GM19099 (cell line): ENCODE results near the gene PPP1R18.
A peak's percentile ranks its signal among the peaks of the same experiment; 100 is the strongest.

ENCODE experiments used
- POLR2A ChIP-seq: IDR thresholded peaks from 3 replicates; pipeline ENCODE4 v1.6.1; 2011; ENCODE audit warnings: low read depth; ENCODE audit not compliant: insufficient read length; ENCODE audit errors: extremely low read depth

PPP1R18 gene

DNA sequence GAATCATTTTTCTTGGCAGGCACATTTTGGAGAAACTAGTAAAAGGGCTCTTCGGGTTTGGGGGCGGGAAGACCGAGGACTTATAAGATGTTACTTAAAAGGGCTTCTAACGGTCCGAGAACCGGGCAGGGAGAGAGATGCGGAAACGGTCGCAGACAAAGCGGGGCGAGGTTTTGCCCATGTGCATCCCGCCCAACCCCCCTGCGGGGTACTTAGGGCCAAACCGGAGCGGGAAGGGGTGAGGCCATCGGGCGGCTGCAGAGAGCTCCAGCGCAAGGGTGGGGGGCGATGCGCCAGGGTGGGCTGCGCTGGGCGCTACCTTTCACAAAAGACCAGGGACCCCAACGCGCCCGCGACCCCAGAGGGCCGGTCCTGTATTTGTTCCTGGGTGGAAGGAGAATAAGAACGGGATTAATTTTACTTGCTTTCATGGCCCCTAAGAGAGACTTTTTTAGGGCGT, 34.3 kb upstream of the PPP1R18 start:
- TF ChIP-seq POLR2A, result no peak

- TF ChIP-seq POLR2A, result peak; percentile 91
Measured at GRCh38 chr6:30719791-30720737, 33.6 kb upstream of the PPP1R18 start, which contains the start of gene TUBB. Gene TUBB (plus strand): TSS chr6:30720352. CDS start chr6:30720507, 155 bp downstream.

DNA sequence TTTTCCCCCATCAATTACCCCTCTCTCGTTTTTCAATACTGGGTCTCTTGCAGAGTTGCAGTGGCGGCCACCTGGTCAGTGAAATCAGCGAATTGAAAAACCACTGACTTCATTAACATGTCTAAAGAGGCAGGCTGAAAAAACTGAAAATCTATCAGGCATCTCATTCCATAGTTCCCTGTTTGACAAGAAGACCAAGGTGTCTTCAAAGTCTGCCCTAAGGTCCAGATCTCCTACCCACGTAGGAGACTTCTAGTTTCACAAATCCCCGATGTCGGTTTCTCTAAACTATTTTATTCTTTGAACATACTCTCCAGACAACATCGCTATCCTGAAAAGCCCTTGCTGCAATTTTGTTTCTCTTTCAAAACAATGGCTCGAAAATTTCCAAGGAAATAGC, 32.9 kb upstream of the PPP1R18 start:
- no peak for TF ChIP-seq POLR2A

DNA sequence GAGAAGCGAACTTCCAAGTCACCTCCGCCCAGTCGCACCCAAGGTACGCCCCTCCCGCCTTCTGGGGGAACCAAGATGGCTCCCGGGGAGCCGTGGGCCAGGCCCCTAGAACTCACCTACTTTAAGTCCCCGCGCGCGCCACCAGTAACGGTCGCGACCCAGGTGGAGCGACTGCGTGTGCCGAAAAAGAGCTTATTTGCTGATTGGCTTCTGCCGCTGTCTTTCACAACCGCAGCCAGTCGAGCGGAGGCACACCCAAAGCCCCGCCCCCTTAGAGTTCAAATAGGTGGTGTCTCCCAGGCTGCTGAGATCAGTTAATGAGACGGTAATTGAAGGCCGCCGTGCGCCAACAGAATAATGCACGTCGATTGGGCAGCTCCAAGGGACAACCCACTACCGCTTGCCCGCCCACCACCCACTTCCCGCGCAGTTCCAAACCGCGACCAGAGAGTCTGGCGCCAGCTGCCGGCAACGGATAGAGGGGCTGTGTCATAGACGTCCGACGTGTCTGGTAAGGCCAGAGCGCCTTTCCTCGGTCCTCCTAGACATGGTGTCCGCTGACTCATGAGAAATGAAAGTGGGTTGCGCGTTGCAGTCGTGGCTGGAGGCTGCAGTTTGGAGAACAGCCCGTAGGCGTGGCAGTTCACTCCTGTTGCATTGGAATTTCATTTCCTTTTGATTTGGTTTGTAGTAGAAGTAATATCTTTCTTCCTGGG, 30.8 kb upstream of the PPP1R18 start, which contains the start of gene MDC1:
Gene MDC1 (minus strand): TSS at position 153 of the 716 bp plus-strand sequence. CDS start 2,106 bp downstream, outside the sequence.
- peak; percentile 93 for TF ChIP-seq POLR2A

DNA sequence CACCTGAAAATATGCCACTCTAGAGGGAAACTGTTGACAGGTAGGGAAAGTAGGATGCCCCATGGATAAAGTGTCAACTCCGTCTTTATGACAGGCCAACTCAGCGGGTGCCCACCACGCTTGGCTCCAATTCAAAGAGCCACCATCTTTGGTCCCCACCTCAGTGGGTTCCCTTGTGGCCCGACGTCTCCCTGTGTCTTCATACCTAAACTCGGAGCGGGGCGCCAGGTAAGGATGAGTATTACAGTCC, 30.4 kb upstream of the PPP1R18 start:
- no peak for TF ChIP-seq POLR2A

DNA sequence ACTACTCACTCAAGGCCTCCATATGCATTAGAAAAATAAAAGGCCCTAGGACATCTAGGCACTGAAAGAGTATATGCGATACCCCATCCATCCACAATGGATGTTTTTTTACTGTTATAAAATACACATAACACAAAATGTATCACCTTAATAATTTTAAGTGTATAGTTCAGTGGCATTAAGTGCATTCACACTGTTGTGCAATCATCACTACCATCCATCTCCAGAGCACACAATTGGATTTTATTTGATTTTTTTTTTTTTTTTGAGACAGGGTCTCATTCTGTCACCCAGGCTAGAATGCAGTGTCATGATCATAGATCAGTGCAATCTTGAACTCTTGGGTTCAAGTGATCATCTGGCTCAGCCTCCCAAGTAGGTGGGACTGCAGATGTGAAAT, 27.8 kb upstream of the PPP1R18 start:
- no peak for TF ChIP-seq POLR2A

- TF ChIP-seq POLR2A, result no peak
Measured at GRCh38 chr6:30712441-30712945, 26.0 kb upstream of the PPP1R18 start.

GRCh38 chr6:30711758-30712380, 25.4 kb upstream of the PPP1R18 start:
- TF ChIP-seq POLR2A, result peak; percentile 25

DNA sequence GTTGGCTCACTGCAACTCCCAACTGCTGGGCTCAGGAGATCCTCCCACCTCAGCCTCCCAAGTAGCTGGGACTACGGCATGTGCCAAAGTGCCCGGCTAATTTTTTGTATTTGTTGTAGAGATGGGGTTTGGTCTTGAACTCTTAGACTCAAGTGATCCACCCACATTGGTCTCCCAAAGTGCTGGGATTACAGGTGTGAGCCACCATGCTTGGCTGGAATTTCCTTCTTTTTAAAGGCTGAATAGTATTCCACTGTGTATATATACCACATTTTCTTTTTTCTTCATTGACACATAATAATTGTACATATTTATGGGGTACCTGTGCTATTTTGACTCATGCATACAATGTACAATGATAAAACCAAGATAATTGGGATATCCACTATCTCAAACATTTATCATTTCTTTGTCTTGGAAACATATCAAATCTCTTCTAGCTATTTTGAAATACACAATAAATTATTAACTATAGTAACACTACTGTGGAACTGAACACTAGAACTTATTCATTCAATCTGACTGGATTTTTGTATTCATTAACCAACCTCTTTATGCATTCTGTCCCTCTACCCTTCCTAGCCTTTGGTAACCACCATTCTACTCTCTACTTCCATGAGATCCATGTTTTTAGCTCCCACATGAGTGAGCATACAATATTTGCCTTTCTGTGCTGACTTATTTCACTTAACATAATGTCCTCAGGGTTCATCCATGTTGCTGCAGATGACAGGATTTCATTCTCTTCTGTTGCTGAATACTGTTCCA, 22.8 kb upstream of the PPP1R18 start:
- no peak for TF ChIP-seq POLR2A

- no peak for TF ChIP-seq POLR2A
Measured at GRCh38 chr6:30707281-30707850, 20.9 kb upstream of the PPP1R18 start.

DNA sequence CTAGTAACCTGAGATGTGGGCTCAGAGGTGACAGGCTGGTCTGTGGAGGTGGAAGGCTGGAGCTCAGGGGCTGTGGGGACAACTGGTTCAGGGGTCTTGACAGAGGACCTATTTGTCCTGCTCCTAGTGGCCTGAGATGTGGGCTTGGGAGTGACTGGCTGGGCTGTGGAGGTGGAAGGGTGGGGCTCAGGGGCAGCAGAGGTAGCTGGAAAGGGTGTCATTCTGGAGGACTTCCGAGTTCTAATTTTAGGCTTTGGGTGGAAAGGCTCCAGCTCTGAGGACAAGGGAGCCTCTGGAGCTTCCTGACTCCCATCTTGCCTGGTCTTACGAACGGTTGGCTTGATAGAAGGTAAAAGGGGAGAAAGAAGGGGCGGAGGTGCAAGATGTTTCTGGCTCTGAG, 19.2 kb upstream of the PPP1R18 start:
- no peak for TF ChIP-seq POLR2A

DNA sequence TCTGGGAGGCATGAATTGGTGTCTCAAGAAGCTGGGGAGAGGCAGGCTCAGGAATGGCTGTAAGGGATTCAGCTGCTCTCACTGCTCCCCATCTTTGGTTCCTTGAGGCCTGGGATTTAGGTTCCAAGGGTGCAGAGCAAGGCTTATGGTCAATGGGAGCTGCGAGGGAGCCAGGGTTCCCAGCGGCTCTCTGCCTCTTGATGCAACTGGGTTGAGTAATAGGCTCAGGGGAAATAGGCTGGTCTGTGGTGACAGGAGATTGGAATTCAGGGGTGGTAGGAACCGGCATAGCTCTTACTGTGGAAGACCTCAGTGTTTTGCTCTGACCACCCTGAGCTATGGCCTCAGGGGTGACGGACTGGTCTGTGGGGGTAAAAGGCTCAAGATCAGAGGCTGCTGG, 17.4 kb upstream of the PPP1R18 start:
- TF ChIP-seq POLR2A, result no peak

- TF ChIP-seq POLR2A, result no peak
Measured at GRCh38 chr6:30703011-30703410, 16.6 kb upstream of the PPP1R18 start.

GRCh38 chr6:30700340-30700739, 13.9 kb upstream of the PPP1R18 start:
- TF ChIP-seq POLR2A, result no peak
